HepG2 (cell line): ENCODE results near the gene NR2C1. TPM values are rescaled to one million over a fixed set of nuclear protein-coding genes. Genes with fewer than 3 reads are reported as not detected.

Source experiments
- polyA plus RNA-seq, 8 experiments: library from polyadenylated mRNA; depleted of rRNA in 3 of 8; stranded (reverse) in 7 of 8; unstranded in 1 of 8; fragments of >200 nt; fragmentation: Illumina TruSeq in 4 of 8; extraction: Trizol in 4 of 8; gene quantifications; 2 replicates each; pipeline versions ENCODE4 v1.2.1 to v1.2.3, GENCODE V29; 2011 to 2016; ENCODE audit warnings: low read depth in 4 of 8, missing spikeins in 1 of 8, mixed read lengths in 1 of 8; ENCODE audit not compliant: insufficient read depth in 1 of 8
- total RNA-seq, 5 experiments: library from RNA; depleted of rRNA; stranded (reverse); fragments of >200 nt; fragmentation: Illumina TruSeq; extraction: Trizol; gene quantifications; 2 replicates each; pipeline ENCODE4 v1.2.3, GENCODE V29; 2016; ENCODE audit warnings: low read depth in 1 of 5

NR2C1 gene
- total and polyA plus RNA-seq, 2 of the 13 experiments (the other 11 are each of a cell fraction or from before 2014, with no cell fraction given), result 38.0 to 70.8 TPM

Other genes starting within 250 kb of the NR2C1 start
- 173 and 223 TPM in 2 replicates for gene NDUFA12, start 69.9 kb downstream of the NR2C1 start, total RNA-seq (2016; rRNA removed; fragmentation: Illumina TruSeq; extraction: Trizol)
- gene NDUFA12, start 69.9 kb downstream of the NR2C1 start, polyA plus RNA-seq (2011; rRNA removed), result 85.2 and 101 TPM in 2 replicates
- gene FGD6, start 143.8 kb upstream of the NR2C1 start, total RNA-seq (2016; rRNA removed; fragmentation: Illumina TruSeq; extraction: Trizol), result 4.3 and 5.3 TPM in 2 replicates
- gene FGD6, start 143.8 kb upstream of the NR2C1 start, polyA plus RNA-seq (2011; rRNA removed), result 1.1 and 2.2 TPM in 2 replicates
- gene VEZT, start 144.2 kb upstream of the NR2C1 start, total RNA-seq (2016; rRNA removed; fragmentation: Illumina TruSeq; extraction: Trizol), result 29.3 and 35.5 TPM in 2 replicates
- 37.8 and 51.6 TPM in 2 replicates for gene VEZT, start 144.2 kb upstream of the NR2C1 start, polyA plus RNA-seq (2011; rRNA removed)